Fibroblast of lung (primary cell): ENCODE data around the gene AGBL1.

ENCODE experiments used
- CTCF ChIP-seq, 2 donors: IDR thresholded peaks in 1 of 2; conservative IDR thresholded peaks in 1 of 2; 1 replicate in 1 of 2; 2 replicates in 1 of 2; pipeline ENCODE4 v1.5.1; 2011 to 2012; ENCODE audit warnings: low read length in 2 of 2, control low read depth in 1 of 2, inconsistent platforms in 1 of 2, low read depth in 1 of 2, mild to moderate bottlenecking in 1 of 2
- EZH2 ChIP-seq: IDR thresholded peaks from 2 replicates; pipeline ENCODE4 v1.5.1; 2012; ENCODE audit warnings: low read length, control low read depth, mild to moderate bottlenecking; ENCODE audit errors: missing control alignments

DNA sequence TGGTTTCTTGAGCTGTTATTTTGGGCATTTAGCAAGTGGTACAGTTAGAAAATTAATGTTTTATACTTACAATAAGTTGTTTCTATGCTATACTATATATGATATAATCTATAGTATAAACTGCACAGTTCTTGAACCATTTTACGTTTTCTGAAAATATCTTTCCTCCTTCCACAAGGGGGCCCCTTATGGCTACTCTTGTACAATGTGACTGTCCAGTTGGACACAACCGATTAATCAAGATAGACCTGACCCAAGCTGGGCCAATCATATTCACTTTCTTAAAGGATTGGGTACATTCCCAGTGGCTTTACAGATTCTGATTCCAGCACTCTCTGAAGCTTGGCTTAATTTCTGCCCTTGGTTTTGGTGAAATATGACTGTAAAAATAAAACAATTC is 953.4 kb downstream of the AGBL1 start:
- no peak for TF ChIP-seq CTCF (conservative IDR thresholded peaks at IDR 0.05 in 1 of 2, IDR thresholded peaks at IDR 0.05 in 1 of 2; ENCODE audit: low read depth in 1 of 2, low read length in 2 of 2)
- no peak for TF ChIP-seq EZH2
